C4-2B (cell line): ENCODE data around the gene B3GNT9.

Experiments
- ZFX ChIP-seq: fragments of 450-650 bp; IDR thresholded peaks from 2 replicates; pipeline ENCODE4 v1.6.1; 2017
- TF ChIP-seq, protein P1 (sequence below): fragments of 450-650 bp; conservative IDR thresholded peaks from 2 replicates; pipeline ENCODE4 v1.5.1; 2017; ENCODE audit warnings: mild to moderate bottlenecking

DNA sequence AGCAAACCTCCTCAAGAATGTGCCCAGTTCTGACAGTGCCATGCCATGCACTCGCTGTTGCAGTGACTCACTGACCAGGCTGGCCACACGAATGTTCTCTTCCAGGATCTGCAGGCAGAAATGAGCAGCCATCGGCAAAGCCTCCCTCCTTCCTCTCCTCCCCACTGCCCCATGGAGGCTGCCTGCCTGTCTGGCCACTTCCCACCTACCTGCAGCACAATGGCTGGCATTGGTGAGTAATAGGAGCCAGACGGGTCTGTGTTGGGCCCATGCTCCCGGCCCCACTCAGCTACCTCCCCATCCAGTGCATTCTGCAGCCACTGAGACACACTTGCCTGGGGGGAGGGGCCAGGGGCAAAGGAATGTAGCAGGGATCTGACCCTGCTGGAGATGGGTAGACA lies 35.8 kb upstream of the B3GNT9 start:
- TF ChIP-seq, protein P1, sequence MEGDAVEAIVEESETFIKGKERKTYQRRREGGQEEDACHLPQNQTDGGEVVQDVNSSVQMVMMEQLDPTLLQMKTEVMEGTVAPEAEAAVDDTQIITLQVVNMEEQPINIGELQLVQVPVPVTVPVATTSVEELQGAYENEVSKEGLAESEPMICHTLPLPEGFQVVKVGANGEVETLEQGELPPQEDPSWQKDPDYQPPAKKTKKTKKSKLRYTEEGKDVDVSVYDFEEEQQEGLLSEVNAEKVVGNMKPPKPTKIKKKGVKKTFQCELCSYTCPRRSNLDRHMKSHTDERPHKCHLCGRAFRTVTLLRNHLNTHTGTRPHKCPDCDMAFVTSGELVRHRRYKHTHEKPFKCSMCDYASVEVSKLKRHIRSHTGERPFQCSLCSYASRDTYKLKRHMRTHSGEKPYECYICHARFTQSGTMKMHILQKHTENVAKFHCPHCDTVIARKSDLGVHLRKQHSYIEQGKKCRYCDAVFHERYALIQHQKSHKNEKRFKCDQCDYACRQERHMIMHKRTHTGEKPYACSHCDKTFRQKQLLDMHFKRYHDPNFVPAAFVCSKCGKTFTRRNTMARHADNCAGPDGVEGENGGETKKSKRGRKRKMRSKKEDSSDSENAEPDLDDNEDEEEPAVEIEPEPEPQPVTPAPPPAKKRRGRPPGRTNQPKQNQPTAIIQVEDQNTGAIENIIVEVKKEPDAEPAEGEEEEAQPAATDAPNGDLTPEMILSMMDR: no peak
- TF ChIP-seq ZFX: no peak
